AG04450 (cell line): ENCODE data around the gene CCDC85B. TPM values are rescaled to one million over a fixed set of nuclear protein-coding genes. Genes with fewer than 3 reads are reported as not detected.
A peak's percentile ranks its signal among the peaks of the same experiment; 100 is the strongest.

ENCODE experiments used
- CTCF ChIA-PET: fragments of 300-600, 350-600 bp; formaldehyde crosslinking; extraction: SDS; loops from one replicate; lab custom pipeline; 2022; ENCODE audit warnings: antibody characterized with exemption, inconsistent platforms; lab: Charles Lee
- POLR2A ChIA-PET: fragments of 350-600 bp; formaldehyde crosslinking; extraction: SDS; loops from one replicate; lab custom pipeline; 2021; ENCODE audit warnings: antibody characterized with exemption, inconsistent platforms; lab: Yijun Ruan, JAX
- DNase-seq: peaks from one replicate; pipeline ENCODE4 v3.0.0-alpha.2; 2011; ENCODE audit warnings: low read depth, low spot score
- H3K27ac ChIP-seq: one replicate; pipeline ENCODE4 v1.5.1; 2012; ENCODE audit warnings: low read depth, low read length, control low read depth
- H3K27me3 ChIP-seq: one replicate; pipeline ENCODE4 v1.6.0; 2012; ENCODE audit warnings: low read length; ENCODE audit not compliant: control insufficient read depth, insufficient read depth
- H3K4me3 ChIP-seq: 2 replicates; pipeline ENCODE4 v1.5.1; 2011; ENCODE audit warnings: mild to moderate bottlenecking, low read depth, low read length, control low read depth
- H3K9me3 ChIP-seq: 2 replicates; pipeline ENCODE4 v1.5.1; 2012; ENCODE audit warnings: low read length; ENCODE audit not compliant: control insufficient read depth, insufficient read depth
- polyA plus RNA-seq: library from polyadenylated mRNA; depleted of rRNA; stranded (reverse); fragments of >200 nt; gene quantifications from 2 replicates; pipeline ENCODE4 v1.2.3, GENCODE V29; 2011
- TF ChIP-seq, protein P1 (sequence below): IDR thresholded peaks from 2 replicates; pipeline ENCODE4 v1.5.1; 2011; ENCODE audit warnings: low read depth, low read length, control low read depth, inconsistent platforms

Gene CCDC85B
- polyA plus RNA-seq, 1 experiment = 13.1 TPM

DNA sequence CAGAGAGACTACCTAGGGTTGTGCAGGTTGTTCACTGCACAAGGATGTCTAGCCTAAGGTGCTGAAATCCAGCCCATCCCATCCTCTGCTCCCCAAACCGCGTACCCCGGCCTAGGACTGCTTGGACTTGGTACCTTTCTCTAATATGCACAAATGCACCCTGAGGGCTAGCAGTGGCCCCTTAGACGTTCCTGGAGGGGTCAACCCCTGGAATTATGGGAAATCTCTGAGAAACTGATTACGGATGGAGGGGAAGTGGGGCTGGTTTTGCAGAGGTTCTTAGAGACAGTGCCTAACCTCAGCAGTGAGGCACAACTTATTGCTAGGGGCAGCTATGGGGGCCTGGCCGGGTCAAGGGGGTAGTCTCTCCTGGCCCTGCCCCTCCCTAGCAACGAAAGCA is 25.9 kb downstream of the CCDC85B start:
- H3K9me3 ChIP-seq = peaks cover 11% of the 10 kb centered on the region; the same call in 1 of the 2 replicates
- ChIA-PET POLR2A (interaction anchor here (0.6 to 5.8 kb wide), 12 partner anchors 10 to 254 kb away, joined by 3 to 124 read pairs (median 6); partner anchors contain the start of genes CCDC85B, CFL1, FIBP and FOSL1), CTCF (interaction anchor here (0.8 to 2.6 kb wide), 3 partner anchors 18 to 32 kb away, joined by 4 to 15 read pairs (median 14); partner anchors contain the start of gene FIBP)
- H3K4me3 ChIP-seq = peak overlapping the region; percentile 46; the same call in 1 of the 2 replicates
- no peaks in the 10 kb centered on the region for H3K27me3 ChIP-seq
- DNase-seq = no peak
- peak overlapping the region; percentile 99 for H3K27ac ChIP-seq
- TF ChIP-seq, protein P1, sequence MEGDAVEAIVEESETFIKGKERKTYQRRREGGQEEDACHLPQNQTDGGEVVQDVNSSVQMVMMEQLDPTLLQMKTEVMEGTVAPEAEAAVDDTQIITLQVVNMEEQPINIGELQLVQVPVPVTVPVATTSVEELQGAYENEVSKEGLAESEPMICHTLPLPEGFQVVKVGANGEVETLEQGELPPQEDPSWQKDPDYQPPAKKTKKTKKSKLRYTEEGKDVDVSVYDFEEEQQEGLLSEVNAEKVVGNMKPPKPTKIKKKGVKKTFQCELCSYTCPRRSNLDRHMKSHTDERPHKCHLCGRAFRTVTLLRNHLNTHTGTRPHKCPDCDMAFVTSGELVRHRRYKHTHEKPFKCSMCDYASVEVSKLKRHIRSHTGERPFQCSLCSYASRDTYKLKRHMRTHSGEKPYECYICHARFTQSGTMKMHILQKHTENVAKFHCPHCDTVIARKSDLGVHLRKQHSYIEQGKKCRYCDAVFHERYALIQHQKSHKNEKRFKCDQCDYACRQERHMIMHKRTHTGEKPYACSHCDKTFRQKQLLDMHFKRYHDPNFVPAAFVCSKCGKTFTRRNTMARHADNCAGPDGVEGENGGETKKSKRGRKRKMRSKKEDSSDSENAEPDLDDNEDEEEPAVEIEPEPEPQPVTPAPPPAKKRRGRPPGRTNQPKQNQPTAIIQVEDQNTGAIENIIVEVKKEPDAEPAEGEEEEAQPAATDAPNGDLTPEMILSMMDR = no peak

DNA sequence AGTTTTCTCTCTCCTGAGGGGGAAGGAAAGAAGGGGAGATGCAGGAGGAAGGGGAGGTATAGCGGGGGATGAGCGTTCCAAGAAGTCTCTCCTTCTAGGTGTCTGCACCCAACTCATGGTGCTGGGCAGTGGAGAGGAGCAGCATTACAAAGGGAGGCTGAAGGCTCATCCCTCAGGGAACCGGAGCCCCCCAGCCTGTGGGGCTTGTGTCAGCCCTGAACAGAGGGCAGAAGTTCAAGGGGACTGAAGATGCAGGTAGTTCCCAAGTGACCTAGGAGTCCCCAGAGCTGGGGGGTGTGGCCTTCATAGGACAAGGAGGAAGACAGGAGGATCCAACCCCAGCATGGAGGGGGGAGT is 26.6 kb downstream of the CCDC85B start:
- H3K4me3 ChIP-seq = peak overlapping the region; percentile 94
- ChIA-PET CTCF (interaction anchor here (1.1 to 1.3 kb wide), 2 partner anchors 28 to 33 kb away, joined by 4 to 7 read pairs; partner anchors contain the start of gene FIBP), POLR2A (interaction anchor here (0.6 to 4.9 kb wide), 2 partner anchors 26 to 43 kb away, joined by 8 to 124 read pairs; partner anchors contain the start of genes CCDC85B and FIBP)
- peak overlapping the region; percentile 99 for H3K27ac ChIP-seq
- no peak for DNase-seq
- no peaks in the 10 kb centered on the region for H3K27me3 ChIP-seq
- peaks cover 11% of the 10 kb centered on the region; the same call in 1 of the 2 replicates for H3K9me3 ChIP-seq
- TF ChIP-seq, protein P1 = no peak

DNA sequence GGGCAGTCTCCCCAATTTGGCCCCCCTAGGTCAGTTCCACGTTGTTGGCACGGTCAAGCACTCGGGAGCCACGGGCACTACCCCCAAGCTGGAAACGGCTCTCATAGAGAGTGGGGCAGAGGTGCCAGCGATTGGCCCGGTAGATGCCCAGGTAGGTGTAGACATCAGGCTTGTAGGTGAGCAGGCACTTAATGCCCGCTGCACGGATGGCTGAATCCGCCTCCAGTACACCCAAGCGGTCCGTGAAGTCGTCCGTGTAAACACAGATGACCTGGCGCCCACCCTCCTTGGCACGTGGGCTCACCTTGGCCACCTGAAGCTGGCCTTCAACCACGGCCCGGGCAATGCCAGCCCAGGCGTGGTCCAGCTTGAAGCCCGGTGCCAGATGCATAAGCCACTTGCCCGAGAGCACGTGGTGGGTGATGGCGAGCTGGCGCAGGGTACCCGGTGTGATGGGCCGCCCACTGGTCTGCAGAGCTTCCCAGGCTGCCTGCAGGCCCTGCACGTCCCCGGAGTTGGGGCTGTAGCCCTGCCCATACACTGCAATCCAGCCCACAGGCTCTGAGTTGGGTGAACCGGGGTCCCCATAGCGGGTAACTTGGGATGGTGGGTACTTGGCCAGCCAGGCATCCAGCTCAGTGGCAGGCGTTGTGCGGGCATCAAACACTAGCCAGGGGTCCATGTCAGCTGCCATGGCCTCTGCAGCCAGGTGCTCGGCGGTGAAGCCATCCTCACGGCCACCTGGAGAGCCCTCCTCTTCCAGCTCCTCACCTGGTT is 27.1 kb downstream of the CCDC85B start:
- ChIA-PET CTCF (interaction anchor here (1.1 to 1.3 kb wide), 2 partner anchors 29 to 33 kb away, joined by 4 to 7 read pairs; partner anchors contain the start of gene FIBP), POLR2A (interaction anchor here (1.0 to 4.9 kb wide), 4 partner anchors 17 to 27 kb away, joined by 4 to 124 read pairs (median 6); partner anchors contain the start of genes CCDC85B, FIBP and FOSL1)
- TF ChIP-seq, protein P1 = no peak
- peak overlapping the region; percentile 94 for H3K4me3 ChIP-seq
- DNase-seq = no peak
- H3K27ac ChIP-seq = peak overlapping the region; percentile 99
- no peaks in the 10 kb centered on the region for H3K27me3 ChIP-seq
- peaks cover 11% of the 10 kb centered on the region; the same call in 1 of the 2 replicates for H3K9me3 ChIP-seq

DNA sequence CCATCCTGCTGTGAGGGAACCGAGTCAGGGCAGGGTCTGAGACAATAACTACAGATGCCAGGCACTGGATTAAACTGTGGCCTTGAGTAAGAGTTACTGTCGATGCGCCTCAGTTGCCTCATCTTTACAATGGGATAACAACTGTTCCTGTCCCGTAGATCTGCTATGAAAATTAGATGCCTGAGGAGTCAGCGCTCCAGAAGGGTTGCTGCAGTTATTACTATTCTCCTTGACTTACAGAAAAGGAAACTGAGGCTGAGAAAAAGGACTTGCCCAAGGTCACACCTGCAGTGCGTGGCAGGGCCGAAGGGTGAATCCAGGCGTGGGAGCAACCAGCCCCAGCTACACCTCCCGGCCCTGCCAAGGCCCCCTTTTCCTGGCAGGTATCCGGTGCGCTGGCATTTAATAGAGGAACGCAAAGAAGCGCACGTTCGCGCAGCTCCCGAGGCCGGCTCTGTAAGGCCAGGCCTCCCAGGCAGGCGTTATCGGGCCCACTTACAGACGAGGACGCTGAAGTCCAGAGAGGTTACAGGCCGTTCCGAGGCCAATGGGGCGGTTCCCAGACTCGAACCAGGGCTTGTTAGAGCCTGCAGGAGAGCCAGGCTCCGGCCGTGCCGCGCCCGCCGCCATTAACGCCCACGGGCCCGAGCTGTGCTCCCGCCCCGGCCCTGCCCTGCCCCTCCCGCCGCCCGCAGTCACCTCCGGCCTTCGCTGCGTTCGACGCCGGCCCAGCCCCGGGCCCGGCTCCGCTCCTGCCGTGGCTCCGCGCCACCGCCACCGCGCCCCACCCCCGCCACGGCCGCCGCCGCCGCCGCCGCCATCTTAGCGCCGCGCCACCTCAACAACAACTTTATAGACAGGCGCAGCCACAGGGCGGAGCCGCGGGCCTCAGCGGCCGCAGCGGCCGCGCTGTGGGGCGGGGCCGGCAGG is 28.0 kb downstream of the CCDC85B start, which contains the start of gene C11orf68:
TSS of gene C11orf68 (minus strand) at position 852 of the 930 bp plus-strand sequence. CDS start at position 821, 31 bp downstream.
- TF ChIP-seq, protein P1 = no peak
- no peak for DNase-seq
- H3K4me3 ChIP-seq = peak within 1 kb of the TSS; percentile 94
- H3K9me3 ChIP-seq = peaks cover 11% of the 10 kb centered on the region; the same call in 1 of the 2 replicates
- CTCF ChIA-PET = interaction anchor here (1.1 kb wide), 1 partner anchor 30 kb away, joined by 7 read pairs; the partner anchor contains the start of gene FIBP
- H3K27me3 ChIP-seq = no peaks in the 10 kb centered on the region
- H3K27ac ChIP-seq = peak within 1 kb of the TSS; percentile 93
- POLR2A ChIA-PET = interaction anchor here (1.0 to 4.9 kb wide), 4 partner anchors 18 to 28 kb away, joined by 4 to 124 read pairs (median 6); partner anchors contain the start of genes CCDC85B, FIBP and FOSL1
